ENCODE measurements around the gene PRKCB.
"Not testable (repeated sequence)": the region's sequence is repeated elsewhere in the genome, so short reads cannot be mapped to it uniquely, and the experiment has no call there.

Gene PRKCB

DNA sequence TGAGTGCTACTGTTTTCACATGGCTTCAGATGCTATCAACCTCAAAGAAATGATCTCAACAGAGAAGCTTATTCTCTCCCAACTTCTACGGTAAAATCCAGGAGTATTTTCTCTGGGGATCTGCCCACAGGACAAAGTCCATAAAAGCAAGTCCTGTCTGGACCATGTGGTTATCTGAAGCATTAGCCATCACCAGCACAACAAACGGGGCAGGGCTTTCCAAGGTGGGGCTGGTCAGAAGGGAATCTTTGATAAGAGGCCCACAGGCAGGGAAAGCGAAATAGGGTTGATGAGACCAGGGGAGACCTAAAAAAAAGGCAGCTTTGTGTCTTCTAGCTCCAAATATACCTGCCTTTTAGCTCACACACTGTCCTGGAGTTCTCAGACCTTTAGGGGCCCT lies 381.7 kb downstream of the PRKCB start:
- TF ChIP-seq, protein P1, sequence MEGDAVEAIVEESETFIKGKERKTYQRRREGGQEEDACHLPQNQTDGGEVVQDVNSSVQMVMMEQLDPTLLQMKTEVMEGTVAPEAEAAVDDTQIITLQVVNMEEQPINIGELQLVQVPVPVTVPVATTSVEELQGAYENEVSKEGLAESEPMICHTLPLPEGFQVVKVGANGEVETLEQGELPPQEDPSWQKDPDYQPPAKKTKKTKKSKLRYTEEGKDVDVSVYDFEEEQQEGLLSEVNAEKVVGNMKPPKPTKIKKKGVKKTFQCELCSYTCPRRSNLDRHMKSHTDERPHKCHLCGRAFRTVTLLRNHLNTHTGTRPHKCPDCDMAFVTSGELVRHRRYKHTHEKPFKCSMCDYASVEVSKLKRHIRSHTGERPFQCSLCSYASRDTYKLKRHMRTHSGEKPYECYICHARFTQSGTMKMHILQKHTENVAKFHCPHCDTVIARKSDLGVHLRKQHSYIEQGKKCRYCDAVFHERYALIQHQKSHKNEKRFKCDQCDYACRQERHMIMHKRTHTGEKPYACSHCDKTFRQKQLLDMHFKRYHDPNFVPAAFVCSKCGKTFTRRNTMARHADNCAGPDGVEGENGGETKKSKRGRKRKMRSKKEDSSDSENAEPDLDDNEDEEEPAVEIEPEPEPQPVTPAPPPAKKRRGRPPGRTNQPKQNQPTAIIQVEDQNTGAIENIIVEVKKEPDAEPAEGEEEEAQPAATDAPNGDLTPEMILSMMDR (IDR thresholded peaks at IDR 0.05): no peak
- H3K27ac ChIP-seq: no peak overlapping the region
- DNase-seq (ENCODE audit: low spot score): no peak
- H3K4me3 ChIP-seq: no peak overlapping the region

- TF ChIP-seq, protein P1 (IDR thresholded peaks at IDR 0.05): no peak
- DNase-seq (ENCODE audit: low spot score): no peak
- no peak overlapping the region for H3K27ac ChIP-seq
- no peak overlapping the region for H3K4me3 ChIP-seq
These were observed 382.5 kb downstream of the PRKCB start for GRCh38 chr16:24218299-24218698.

- DNase-seq (ENCODE audit: low spot score): no peak
- no peak overlapping the region for H3K27ac ChIP-seq
- no peak overlapping the region for H3K4me3 ChIP-seq
- TF ChIP-seq, protein P1 (IDR thresholded peaks at IDR 0.05): no peak
These were observed 385.4 kb downstream of the PRKCB start for GRCh38 chr16:24221219-24221618.

GRCh38 chr16:24228514-24228913 lies 392.7 kb downstream of the PRKCB start:
- H3K4me3 ChIP-seq: no peak overlapping the region
- no peak for DNase-seq (ENCODE audit: low spot score)
- TF ChIP-seq, protein P1 (IDR thresholded peaks at IDR 0.05): no peak
- no peak overlapping the region for H3K27ac ChIP-seq

DNA sequence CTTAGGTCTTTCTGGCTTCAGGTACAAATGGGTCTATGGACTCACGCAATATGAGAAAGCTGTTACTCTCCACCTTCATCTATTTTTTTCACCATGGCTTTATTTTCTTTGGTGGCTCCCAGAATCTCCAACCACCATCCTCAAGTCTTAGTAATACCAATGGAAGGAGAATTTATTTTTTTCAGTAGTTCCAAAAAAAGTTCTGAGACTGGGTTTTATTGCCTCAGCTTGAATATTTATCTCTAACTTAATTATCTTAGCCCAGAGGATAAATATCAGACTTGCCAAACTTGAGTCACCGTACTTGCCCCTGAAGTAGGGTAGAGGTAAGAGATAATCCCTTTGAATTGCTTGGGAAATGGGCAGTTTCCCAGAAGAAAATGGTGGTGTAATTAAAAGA lies 397.2 kb downstream of the PRKCB start:
- TF ChIP-seq, protein P1 (IDR thresholded peaks at IDR 0.05): no peak
- no peak for DNase-seq (ENCODE audit: low spot score)
- Histone ChIP-seq H3K4me3 (no peak overlapping the region), H3K27ac (no peak overlapping the region)

GRCh38 chr16:24234737-24235136 lies 399.0 kb downstream of the PRKCB start:
- TF ChIP-seq, protein P1 (IDR thresholded peaks at IDR 0.05): no peak
- no peak overlapping the region for H3K27ac ChIP-seq
- no peak overlapping the region for H3K4me3 ChIP-seq
- DNase-seq (ENCODE audit: low spot score): no peak

GRCh38 chr16:24235806-24236205 lies 400.0 kb downstream of the PRKCB start:
- DNase-seq (ENCODE audit: low spot score): no peak

GRCh38 chr16:24238846-24239245 lies 403.1 kb downstream of the PRKCB start:
- H3K27ac ChIP-seq; H3K4me3 ChIP-seq; DNase-seq (ENCODE audit: low spot score): not testable (repeated sequence)

More at GRCh38 chr16:24235806-24236205, 400.0 kb downstream of the PRKCB start:
- no peak overlapping the region for H3K27ac ChIP-seq
- TF ChIP-seq, protein P1 (IDR thresholded peaks at IDR 0.05): no peak
- H3K4me3 ChIP-seq: no peak overlapping the region
